Inflammatory macrophage treated with lipopolysaccharide for 1 hour (primary cell): ENCODE results near the gene ADRA1B.
"Not testable (repeated sequence)": the region's sequence is repeated elsewhere in the genome, so short reads cannot be mapped to it uniquely, and the experiment has no call there.

ENCODE experiments used
- DNase-seq, 2 donors: peaks; one replicate each; pipeline ENCODE4 v3.0.0-alpha.2; 2020 to 2022

The ADRA1B gene

DNA sequence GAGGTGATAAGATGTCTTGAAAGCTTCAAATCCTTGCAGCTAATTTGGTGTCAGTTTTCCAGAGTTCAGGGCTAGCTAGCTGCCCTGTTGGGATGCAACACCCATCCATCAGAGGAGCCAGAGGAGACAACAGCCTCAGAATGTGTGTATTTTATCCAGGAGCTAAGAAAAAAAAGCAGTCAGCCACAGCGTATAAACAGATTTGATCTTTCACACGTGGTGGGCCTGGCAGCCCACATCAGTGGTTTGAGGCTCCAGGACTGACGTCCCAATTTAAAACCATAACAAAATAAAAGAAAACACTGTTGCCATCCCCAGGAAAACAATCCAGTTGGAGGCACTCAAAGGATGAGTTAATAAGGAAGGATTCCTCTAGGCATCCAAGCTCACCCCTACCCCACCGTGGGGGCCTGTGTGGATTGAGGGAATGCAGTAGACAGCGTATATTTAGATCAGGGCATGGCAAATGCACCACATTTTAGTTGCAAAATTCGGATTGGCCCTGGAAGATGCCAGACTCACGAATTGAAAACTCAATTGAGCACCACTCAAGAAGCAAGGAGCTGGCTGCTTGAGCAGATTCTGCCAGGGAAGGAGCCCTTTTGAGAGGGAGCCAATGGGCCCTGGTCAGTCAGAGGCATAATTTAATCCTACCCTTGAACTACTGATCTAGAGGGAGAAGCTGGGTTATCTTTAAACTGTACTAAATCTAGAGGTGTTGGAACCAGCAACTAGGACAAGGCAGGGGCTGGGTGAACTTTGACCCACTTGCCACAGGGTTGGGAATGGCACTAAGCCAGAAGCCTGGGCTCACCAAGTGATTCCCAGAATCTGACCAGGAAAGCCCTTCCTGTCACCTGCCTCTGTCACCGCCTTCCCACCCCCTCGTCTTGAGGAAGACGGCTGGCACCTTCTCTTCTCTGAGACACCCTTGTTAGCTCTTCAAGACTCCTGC lies 17.5 kb downstream of the ADRA1B start:
- DNase-seq, result no peak

DNA sequence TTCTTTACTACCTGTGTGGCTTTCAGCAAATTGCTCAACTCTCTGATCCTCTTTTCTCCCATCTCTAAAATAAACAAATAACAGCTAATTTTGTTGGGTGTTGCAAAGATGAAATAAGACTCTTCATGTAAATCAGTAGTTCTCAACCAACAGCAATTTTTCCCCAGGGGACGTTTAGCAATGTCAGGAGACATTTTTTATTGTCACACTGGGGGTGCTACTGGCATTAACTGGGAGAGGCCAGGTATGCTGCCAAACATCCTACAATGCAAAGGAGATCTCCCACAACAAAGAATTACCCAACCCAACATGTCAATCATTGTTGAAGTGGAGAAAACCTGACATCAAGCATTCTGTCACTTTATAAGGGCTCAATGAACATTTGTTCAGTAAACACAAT lies 19.7 kb downstream of the ADRA1B start:
- no peak for DNase-seq

DNA sequence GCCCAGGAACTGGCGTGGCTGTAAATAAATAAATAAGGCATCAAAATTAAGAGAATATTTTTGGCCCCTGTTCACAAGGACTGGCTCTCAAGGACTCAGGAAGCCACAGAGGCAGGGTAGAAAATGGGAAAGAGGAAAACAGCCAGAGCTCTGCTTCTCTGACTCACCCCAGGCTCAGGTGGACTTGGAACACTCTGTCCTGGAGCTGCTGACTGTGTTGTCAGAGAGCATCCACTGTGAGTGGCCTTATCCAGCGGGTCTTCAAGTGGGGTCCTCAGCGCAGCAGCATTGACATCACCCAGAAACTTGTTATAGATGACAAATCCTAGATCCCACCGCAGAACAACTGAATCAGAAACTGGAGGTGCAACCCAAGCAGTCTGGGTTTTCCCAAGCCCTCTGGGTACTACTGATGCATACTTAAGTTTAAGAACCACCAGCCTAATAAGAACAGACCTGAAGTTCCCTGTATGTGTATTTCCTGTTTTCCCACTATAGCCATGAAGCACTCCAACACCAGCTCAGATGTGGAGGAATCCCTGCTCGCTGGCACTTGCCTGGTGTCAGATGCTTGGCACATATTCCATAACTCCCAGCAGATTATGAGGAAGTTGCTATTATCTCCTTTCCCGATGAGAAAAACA lies 20.5 kb downstream of the ADRA1B start:
- DNase-seq, result no peak

DNA sequence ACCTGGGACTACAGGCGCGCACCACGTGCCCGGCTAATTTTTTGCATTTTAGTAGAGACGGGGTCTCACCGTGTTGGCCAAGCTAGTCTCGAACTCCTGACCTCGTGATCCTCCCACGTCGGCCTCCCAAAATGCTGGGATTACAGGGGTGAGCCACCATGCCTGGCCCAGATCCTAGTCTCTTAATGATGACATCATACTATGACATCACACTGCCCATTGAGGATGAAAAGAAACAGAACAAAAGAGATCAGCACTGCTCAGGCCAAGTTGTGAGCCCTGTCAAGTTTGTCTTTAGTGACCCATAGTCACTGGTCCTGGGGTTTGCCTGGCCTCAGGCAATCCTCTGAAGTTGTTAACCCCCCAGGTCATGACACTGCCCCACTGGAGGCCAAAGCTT lies 21.3 kb downstream of the ADRA1B start:
- DNase-seq, result no peak

DNA sequence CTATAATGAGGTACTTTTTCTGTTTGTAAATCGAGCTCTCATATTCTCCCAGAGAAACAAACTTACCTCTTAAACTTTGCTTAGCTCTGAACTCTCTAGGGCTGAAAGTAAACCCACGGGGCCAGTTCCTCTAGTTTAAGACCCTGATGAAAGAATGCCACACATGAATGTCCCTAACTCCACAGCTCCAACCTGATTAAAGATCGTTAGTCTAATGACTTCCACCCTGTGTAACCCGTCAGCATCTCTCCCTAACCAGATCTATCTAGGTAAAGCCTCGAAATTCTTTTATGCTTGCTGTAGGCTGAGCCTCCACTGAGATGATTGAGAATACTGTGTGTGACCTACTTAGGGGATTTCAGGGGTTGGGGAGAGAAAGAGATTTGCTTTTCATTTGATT lies 27.0 kb downstream of the ADRA1B start:
- no peak for DNase-seq

DNA sequence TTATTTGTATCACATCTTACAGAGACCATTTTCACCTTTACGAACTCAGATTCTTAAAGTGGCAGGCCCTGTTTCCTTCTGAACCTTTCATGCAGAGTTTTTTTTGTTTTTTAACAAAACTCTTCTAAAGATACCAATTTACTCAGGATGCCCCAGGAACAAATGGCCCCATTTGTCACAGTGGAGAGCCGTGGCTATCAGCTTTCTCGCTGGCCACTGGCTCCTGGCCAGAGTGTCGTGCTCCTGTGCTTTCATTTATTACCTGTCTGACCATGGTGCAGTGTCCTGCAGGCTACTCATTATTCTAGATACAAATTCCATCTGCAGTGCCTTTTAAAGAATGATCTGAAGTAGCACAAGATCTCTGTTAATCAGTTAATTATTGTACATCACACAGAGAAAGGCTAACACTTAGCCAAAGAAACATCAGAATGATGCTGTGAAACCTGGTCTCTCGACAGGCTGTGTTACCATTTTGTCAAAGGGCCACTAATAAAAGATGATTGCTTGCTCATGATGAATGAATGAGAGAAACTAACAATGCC lies 27.8 kb downstream of the ADRA1B start:
- DNase-seq, result no peak

DNA sequence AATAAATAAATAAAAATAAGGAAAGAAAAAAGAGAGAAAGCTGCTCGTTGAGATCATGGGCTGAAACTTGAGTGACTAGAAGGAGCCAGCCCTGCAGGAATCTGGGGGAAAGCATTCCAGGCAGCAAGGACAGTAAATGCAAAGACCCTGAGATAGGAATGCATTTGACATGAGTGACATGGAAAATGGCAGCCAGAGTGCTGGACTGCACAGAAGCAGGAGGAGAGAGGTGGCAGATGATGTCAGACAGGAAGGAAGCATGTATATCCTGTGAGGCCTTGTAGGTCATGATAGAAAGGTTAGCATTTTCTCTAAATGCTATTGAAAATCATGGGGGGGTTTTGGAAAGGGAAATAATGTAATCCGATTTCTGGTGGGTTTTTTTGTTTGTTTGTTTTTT lies 29.1 kb downstream of the ADRA1B start:
- DNase-seq, result no peak

DNA sequence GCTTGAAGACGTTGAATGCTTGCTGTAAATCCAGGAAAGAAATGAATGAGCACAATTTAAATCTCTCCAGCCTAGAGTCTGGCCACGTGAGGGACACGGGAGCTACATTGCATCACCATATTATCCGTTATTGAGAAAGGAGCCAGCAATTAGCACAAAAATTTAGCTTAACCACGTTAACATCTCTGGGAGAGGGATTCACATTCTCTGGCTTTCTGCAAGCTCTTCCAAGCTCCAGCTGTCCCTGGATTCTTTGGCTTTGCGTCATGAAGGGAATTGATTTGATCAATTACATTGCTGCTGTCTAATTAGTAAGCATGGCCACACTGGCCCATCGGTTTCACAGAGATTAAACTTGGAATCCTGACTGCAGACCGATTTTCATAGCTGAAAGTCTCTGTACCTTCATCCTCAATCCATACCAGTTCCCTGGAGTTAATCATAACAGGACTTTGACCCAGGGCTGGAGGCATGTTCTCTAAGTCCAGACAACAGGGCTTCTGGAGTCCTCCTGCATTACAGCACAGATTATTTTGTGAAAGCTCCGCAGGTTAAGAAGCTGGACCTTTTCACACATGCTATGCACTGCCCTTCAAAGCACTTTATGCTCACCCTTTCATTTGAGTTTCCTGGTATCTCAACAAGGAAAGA lies 31.6 kb downstream of the ADRA1B start:
- no peak for DNase-seq

DNA sequence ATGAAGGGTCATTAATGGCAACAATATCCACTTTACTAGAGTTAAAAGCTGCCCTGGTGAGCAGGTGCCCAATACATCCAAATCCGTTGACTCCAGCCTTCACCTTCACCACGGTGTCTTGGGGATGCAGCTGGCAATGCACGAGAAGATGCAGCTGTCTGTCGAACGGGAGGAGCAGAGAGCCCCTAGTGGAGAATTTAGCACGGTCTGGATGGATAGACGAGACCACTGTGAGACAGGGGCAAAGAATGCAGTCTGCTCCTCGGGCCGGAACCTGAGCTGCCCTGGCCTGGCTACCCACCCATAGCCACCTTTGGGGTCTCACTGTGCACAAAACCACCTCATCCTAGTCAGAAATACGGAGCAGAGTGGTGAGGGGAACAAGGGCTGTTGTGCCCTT lies 35.1 kb downstream of the ADRA1B start:
- DNase-seq, result no peak

DNA sequence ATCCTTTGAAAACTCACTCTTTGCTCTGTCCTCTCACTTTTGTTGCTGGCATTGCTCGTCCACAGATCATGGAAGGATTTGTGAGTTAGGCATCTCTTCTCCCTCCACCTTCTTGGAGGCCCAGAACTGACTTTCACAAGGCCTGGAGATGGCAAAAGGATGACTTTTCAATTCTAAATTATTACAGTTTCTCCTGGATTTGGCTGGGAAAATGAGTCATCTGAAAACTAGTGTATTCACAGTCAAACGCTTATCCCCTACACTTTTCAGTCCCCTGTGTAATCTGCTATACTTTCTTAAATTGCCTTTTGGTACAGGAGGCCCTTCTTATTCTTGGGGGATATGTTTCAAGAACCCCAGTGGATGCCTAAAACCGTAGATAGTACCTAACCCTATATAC lies 35.6 kb downstream of the ADRA1B start:
- DNase-seq, result no peak

DNA sequence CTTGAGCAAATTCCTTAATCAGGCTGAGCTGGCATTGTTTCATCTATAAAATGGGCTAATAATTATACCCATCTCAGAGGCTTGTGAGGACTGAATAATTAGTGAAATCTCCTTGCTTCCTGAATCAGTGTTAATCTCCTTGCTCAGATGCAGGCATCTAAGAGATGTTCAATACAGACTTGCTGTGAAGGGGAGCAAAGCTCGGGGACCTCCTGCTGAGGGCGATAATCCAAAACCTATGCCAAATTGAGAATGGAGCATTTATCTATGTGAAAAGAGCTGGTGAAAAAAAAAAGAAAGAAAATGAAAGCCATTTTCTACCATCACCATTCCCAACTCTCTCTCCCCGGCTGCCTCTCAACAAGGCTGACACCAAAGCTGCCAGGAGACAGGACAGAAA lies 37.3 kb downstream of the ADRA1B start:
- no peak for DNase-seq

DNA sequence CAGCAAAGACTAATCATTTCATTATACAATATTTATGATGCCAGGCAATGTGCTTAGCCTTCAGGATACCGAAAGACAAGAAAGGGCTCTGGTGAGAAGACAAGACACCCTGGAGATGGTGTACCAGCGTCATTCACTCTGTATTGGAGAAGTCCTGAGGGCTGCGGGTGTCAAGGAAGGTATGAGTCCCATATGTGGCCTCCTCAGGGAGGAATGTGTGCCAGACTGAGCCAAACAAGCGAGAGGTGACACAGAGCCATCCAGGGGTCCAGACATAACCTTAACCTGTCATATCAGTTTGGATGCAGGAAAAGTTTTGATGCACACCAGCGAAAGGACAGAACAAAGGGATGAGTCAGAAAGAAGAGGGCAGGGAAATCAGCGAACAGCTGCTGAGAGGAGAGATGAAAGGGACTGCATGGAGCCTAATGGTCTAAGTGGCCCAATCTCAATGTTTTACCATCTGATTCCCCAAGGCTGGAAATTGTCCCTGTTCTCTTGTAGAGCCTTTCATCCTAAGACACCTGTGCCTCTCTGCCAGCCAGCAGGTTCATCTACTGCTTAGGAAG lies 38.9 kb downstream of the ADRA1B start:
- no peak for DNase-seq

DNA sequence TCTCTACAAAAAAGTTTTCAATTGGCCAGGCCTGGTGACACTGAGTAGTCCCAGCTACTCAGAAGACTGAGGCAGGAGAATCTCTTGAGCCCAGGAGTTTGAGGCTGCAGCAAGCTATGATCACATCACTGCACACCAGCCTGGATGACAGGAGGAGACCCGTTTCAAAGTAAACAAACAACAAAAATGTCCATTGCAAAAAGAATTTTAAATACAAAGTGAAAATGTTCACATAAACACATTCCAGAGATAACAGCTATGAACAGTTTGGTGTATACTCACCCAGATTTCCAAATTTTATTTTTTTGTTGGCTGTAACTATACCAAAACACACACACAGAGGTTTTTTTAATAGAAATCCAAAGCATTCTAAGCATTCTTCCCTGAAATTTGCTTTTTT lies 39.8 kb downstream of the ADRA1B start:
- no peak for DNase-seq

DNA sequence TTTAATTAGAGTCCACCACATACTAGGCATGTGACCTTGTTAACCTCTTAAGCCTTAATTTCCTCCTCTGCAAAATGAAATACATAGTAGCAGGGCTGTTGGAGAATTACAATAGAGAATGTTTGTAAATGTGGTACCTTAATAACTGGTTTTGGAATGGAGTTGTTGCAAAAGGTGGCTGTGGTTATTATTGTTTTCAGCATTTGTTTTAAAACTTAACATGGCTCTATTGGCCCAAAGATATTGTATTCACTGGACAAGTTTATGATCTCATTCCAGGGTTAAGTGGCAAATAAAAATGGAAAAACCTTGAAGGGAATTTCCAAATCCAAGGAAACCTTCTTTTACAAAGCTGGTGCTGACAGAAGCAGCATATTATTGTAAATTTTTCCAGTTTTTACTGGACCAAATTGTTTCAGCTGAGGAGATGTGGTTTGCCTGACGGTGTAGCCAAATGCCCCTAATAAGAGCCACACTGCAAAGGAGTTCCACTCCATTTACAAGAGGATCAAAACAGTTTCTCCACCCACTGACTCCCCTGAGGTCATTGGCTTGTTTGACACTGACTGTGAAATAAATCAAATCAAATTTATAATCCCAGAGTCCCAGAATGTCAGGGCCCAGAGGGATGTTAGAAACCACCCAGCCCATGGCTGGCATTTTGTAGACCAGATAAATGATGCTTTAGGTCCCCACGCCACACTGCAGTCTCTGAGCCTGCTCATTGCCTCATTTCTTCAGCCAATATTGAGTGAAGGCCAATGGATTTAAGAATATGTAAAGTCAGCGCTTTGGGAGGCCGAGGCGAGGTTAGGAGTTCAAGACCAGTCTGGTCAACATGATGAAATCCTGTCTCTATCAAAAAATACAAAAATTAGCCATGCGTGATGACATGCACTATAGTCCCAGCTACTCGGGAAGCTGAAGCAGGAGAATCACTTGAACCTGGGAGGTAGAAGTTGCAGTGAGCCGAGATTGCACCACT lies 45.2 kb downstream of the ADRA1B start:
- no peak for DNase-seq

DNA sequence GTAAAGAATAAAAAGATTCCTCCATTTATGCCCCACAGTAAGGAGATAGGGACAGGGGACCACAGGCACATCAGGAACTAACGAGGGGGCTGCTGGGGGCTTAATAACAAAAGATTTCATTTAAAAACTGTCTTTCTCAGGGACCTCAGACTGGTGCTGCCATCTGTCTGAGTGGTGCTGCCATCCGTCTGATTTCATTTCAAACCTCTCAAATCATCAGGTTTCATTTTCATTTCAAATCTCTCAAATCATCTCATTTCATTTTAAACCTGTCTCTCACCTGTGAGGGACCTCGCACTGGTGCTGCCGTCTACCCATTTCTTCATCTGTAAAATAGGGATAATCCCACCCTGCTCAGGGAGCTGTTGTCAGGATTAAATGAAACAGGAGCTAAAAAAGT lies 45.9 kb downstream of the ADRA1B start:
- no peak for DNase-seq

DNA sequence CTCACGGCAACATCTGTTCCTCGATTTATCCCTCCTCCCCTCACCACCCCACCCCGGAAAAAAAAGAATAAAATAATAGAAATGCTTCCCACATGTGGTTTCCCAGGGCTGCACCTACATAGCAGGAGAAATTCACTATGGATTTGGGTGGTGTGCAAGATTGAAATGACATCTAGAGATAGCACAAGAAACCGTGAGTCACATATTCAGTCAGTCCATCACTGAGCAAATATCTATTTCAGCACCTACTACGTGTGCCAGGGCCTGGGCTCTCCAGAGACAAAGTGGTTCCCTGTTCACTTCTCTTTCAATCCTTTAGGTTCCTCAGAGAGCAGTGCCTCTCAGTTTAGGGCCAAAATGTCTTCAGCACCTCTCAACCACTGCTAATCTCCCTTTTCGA lies 47.7 kb downstream of the ADRA1B start:
- DNase-seq, result no peak

DNA sequence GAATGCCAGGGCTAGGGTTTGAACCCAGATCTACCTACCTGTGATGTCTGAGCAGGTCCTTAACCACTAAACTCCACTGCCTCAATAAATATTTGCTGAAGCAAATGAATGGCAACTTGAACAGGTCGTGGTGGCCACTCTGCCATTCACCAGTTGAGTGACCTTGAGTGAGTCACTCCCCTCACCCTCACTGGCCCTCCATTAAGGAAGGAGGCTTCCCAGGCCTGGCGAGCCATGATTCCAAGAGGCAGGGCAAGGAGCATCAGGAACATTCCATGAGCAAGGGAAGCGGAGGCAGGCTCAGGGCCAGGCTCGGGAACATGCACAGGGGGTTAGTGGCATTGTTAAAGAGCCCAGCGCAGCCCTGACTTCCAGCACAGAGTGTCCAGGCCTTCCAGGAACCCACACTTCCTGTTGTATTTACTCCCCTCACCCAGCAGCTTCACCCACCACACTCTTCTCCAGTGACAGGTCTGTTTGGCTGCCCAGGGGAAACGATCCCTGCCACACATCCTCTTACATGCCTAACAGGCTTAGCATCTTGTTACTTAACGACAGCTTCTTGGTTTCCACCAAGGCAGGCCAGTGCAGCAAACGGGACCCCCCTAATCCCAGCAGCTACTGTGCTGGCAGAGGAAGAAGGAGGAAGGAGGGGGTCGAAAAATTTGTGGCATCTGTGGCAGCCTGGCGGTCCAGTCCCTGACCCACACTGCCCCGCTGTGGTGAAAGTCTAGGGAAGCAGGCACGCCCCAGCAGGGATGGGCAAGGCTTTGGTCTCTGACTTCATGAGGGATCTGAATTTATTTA lies 49.0 kb downstream of the ADRA1B start:
- peak; percentile 32 to 59 for DNase-seq

DNA sequence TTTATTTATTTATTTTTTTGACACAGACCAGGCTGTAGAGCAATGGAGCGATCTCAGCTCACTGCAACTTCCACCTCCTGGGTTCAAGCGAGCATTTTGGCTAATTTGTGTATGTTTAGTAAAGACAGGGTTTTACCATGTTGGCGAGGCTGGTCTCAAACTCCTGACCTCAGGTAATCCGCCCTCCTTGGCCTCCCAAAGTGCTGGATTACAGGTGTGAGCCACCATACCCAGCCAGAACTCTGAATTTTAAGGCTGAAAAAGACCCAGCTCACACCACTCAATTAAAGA lies 49.5 kb downstream of the ADRA1B start:
- not testable (repeated sequence) for DNase-seq

DNA sequence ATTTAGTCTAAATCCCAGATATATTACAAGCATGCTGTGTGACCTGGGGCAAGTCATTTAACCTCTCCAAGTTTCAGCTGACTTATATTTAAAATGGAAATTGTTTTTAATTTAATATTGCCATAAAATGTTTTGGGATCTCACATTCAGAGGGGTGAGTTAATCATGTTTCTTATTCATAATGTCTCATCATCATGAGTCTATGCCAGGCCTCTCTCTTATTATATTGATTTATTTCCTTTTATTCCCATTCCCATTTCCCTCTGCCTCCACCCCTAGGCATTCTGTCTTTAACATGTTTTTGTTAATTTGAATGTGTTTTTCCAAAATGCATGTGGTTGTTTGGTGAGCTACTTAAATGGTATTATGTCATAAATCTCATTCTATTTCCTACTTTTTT lies 53.7 kb downstream of the ADRA1B start:
- no peak for DNase-seq

DNA sequence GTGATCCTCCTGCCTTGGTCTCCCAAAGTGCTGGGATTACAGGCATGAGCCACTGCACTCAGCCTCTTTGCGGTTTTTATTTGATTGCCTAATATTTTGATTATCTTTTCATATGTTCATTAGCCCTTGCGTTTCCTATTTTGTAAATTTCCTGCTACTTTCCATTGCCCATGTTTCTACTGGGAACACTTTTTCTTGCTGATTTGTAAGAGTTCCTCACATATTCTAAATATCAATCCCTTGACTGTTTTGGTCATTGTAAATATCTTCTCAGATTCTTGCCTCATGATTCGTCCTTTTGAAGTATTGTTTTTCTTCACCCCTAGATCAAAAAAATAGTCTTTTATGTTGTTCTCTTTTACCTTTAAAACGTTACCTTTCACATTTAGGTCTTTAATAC lies 54.8 kb downstream of the ADRA1B start:
- DNase-seq, result no peak

DNA sequence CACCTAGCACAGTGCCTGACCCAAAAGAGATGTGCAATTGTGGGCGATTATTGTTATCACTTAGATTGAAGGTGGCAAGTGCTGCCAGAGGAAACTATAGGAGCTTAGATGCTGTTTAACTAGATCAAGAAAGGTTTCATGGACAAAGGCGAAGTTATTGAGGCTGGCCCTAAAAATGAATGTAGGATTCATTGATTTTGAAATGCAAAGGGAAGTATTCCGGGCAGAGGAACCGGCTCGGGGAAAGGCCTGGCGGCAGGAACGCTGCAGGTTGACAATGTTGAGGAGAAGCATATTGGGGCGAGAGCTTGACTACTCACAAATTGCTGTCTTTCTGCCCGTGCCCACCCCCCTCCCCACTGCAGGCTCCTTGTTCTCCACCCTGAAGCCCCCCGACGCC lies 55.2 kb downstream of the ADRA1B start:
- no peak for DNase-seq
